HepG2 (cell line): ENCODE measurements around the gene BUB1B. TPM values are rescaled to one million over a fixed set of nuclear protein-coding genes. Genes with fewer than 3 reads are reported as not detected.

Experiments used
- MXI1 ChIP-seq: IDR thresholded peaks from 3 replicates; pipeline ENCODE4 v1.6.1; 2012; ENCODE audit warnings: low read depth, low read length, inconsistent platforms, borderline replicate concordance
- NPAS2 ChIP-seq: sonication (generic); formaldehyde crosslinking; IDR thresholded peaks from 2 replicates; pipeline ENCODE4 v1.8.0; 2022; ENCODE audit warnings: mild to moderate bottlenecking, missing genetic modification reagents, borderline replicate concordance
- RBFOX2 ChIP-seq: fragments of 200-400 bp; formaldehyde crosslinking; IDR thresholded peaks from 2 replicates; pipeline ENCODE4 v1.6.1; 2017; ENCODE audit warnings: low read depth, mild to moderate bottlenecking, low read length
- SOX13 ChIP-seq, 3 experiments: fragments of 450-650 bp in 1 of 3; sonication (generic) in 1 of 3; formaldehyde crosslinking in 1 of 3; IDR thresholded peaks in 2 of 3; conservative IDR thresholded peaks in 1 of 3; 2 replicates each; pipeline versions ENCODE4 v1.5.0 to v1.6.1; 2016 to 2020; ENCODE audit warnings: antibody characterized with exemption in 1 of 3, mild to moderate bottlenecking in 1 of 3, missing compliant biosample characterization in 1 of 3, missing genetic modification reagents in 1 of 3, moderate library complexity in 1 of 3
- ZNF138 ChIP-seq: sonication (generic); formaldehyde crosslinking; IDR thresholded peaks from 2 replicates; pipeline ENCODE4 v1.5.0; 2020; ENCODE audit warnings: mild to moderate bottlenecking, low read depth, missing genetic modification reagents
- ZNF292 ChIP-seq: sonication (generic); formaldehyde crosslinking; IDR thresholded peaks from 2 replicates; pipeline ENCODE4 v1.8.1; 2022; ENCODE audit warnings: mild to moderate bottlenecking, low read depth, missing genetic modification reagents, borderline replicate concordance
- polyA plus RNA-seq, 8 experiments: library from polyadenylated mRNA; depleted of rRNA in 3 of 8; stranded (reverse) in 7 of 8; unstranded in 1 of 8; fragments of >200 nt; fragmentation: Illumina TruSeq in 4 of 8; extraction: Trizol in 4 of 8; gene quantifications; 2 replicates each; pipeline versions ENCODE4 v1.2.1 to v1.2.3, GENCODE V29; 2011 to 2016; ENCODE audit warnings: low read depth in 4 of 8, missing spikeins in 1 of 8, mixed read lengths in 1 of 8; ENCODE audit not compliant: insufficient read depth in 1 of 8
- total RNA-seq, 5 experiments: library from RNA; depleted of rRNA; stranded (reverse); fragments of >200 nt; fragmentation: Illumina TruSeq; extraction: Trizol; gene quantifications; 2 replicates each; pipeline ENCODE4 v1.2.3, GENCODE V29; 2016; ENCODE audit warnings: low read depth in 1 of 5
- TF ChIP-seq, protein P1 (sequence below): sonication (generic); formaldehyde crosslinking; IDR thresholded peaks from 2 replicates; pipeline ENCODE4 v1.4.0; 2020; ENCODE audit warnings: missing genetic modification reagents, borderline replicate concordance
- TF ChIP-seq, protein P2 (sequence below): sonication (generic); formaldehyde crosslinking; IDR thresholded peaks from 2 replicates; pipeline ENCODE4 v1.9.0; 2022; ENCODE audit warnings: low read depth, missing genetic modification reagents
- TF ChIP-seq, protein P3 (sequence below): sonication (generic); formaldehyde crosslinking; IDR thresholded peaks from 2 replicates; pipeline ENCODE4 v1.4.0; 2020; ENCODE audit warnings: missing genetic modification reagents, borderline replicate concordance
- TF ChIP-seq, protein P4 (sequence below): sonication (generic); formaldehyde crosslinking; IDR thresholded peaks from 2 replicates; pipeline ENCODE4 v1.8.0; 2022; ENCODE audit warnings: missing genetic modification reagents, mild to moderate bottlenecking, inconsistent platforms, borderline replicate concordance
- TF ChIP-seq, protein P5 (sequence below): sonication (generic); formaldehyde crosslinking; IDR thresholded peaks from 2 replicates; pipeline ENCODE4 v1.4.0; 2020; ENCODE audit warnings: mild to moderate bottlenecking, low read depth, missing genetic modification reagents
- TF ChIP-seq, protein P6 (sequence below): sonication (generic); formaldehyde crosslinking; IDR thresholded peaks from 2 replicates; pipeline ENCODE4 v1.4.0; 2020; ENCODE audit warnings: mild to moderate bottlenecking, missing genetic modification reagents
- TF ChIP-seq, protein P7 (sequence below): sonication (generic); formaldehyde crosslinking; IDR thresholded peaks from 2 replicates; pipeline ENCODE4 v1.8.0; 2022; ENCODE audit warnings: mild to moderate bottlenecking, missing genetic modification reagents, moderate library complexity

The BUB1B gene
- total and polyA plus RNA-seq, 2 of the 13 experiments (the other 11 are each of a cell fraction or from before 2014, with no cell fraction given), result 26.2 to 63.5 TPM

DNA sequence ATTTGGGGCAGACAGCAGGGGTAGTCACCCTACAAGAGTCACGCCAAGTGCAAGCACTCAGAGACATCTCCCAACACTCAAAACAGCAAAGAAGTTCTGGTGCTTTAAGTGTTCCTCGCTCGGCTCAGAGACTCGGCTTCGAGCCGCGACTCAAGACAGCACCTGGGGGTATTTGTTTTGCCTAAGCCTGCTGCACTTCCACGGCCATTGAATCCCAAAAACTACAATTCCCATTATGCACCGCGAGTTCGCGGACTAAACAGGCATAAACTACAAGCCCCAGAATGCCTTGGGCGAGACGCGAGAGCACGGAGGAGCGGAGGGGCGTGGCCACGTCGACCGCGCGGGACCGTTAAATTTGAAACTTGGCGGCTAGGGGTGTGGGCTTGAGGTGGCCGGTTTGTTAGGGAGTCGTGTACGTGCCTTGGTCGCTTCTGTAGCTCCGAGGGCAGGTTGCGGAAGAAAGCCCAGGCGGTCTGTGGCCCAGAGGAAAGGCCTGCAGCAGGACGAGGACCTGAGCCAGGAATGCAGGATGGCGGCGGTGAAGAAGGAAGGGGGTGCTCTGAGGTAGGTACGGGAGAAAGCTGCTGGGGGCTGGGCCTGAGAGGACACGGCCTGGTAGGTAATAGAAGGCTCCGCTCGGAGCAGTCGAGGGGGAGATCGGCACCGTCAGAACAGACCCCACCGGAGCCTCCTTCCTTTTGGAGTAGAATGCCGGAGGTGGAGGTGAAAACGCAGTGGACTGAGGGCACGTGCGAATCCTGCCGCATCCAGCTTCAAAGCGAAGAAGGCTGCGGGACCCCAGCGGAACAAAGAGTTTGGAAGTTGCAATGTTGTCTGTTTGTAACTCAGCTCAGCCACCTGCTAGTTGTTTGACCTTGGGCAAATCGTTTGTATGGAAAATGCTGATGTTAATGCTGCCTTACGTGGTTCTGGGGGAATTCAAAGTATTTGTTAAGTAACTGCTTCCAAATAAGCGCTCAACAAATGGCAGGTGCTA lies at the start of gene BUB1B (continued):
- TF ChIP-seq, protein P1, sequence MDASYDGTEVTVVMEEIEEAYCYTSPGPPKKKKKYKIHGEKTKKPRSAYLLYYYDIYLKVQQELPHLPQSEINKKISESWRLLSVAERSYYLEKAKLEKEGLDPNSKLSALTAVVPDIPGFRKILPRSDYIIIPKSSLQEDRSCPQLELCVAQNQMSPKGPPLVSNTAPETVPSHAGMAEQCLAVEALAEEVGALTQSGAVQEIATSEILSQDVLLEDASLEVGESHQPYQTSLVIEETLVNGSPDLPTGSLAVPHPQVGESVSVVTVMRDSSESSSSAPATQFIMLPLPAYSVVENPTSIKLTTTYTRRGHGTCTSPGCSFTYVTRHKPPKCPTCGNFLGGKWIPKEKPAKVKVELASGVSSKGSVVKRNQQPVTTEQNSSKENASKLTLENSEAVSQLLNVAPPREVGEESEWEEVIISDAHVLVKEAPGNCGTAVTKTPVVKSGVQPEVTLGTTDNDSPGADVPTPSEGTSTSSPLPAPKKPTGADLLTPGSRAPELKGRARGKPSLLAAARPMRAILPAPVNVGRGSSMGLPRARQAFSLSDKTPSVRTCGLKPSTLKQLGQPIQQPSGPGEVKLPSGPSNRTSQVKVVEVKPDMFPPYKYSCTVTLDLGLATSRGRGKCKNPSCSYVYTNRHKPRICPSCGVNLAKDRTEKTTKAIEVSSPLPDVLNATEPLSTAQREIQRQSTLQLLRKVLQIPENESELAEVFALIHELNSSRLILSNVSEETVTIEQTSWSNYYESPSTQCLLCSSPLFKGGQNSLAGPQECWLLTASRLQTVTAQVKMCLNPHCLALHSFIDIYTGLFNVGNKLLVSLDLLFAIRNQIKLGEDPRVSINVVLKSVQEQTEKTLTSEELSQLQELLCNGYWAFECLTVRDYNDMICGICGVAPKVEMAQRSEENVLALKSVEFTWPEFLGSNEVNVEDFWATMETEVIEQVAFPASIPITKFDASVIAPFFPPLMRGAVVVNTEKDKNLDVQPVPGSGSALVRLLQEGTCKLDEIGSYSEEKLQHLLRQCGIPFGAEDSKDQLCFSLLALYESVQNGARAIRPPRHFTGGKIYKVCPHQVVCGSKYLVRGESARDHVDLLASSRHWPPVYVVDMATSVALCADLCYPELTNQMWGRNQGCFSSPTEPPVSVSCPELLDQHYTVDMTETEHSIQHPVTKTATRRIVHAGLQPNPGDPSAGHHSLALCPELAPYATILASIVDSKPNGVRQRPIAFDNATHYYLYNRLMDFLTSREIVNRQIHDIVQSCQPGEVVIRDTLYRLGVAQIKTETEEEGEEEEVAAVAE, result peak; percentile 63; the same call in 1 of the 2 replicates
- TF ChIP-seq, protein P2, sequence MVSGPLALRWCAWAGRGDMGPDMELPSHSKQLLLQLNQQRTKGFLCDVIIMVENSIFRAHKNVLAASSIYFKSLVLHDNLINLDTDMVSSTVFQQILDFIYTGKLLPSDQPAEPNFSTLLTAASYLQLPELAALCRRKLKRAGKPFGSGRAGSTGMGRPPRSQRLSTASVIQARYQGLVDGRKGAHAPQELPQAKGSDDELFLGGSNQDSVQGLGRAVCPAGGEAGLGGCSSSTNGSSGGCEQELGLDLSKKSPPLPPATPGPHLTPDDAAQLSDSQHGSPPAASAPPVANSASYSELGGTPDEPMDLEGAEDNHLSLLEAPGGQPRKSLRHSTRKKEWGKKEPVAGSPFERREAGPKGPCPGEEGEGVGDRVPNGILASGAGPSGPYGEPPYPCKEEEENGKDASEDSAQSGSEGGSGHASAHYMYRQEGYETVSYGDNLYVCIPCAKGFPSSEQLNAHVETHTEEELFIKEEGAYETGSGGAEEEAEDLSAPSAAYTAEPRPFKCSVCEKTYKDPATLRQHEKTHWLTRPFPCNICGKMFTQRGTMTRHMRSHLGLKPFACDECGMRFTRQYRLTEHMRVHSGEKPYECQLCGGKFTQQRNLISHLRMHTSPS (CRISPR knock-in tag), result no peak
- TF ChIP-seq ZNF138 (0 out of 2 replicates have a peak, but pooled peaks have one; percentile 8), RBFOX2 (peak; percentile 61; the same call in 1 of the 2 replicates), MXI1 (peak; percentile 98), NPAS2 (CRISPR knock-in tag) (no peak), ZNF292 (no peak), SOX13 (IDR thresholded peaks at IDR 0.05) (no peak), SOX13 (CRISPR knock-in tag; conservative IDR thresholded peaks at IDR 0.05 in 1 of 2, IDR thresholded peaks at IDR 0.05 in 1 of 2) (peak in 1 of 2 experiments; percentile 48; a peak in 2 of 4 replicates)
- TF ChIP-seq, protein P3, sequence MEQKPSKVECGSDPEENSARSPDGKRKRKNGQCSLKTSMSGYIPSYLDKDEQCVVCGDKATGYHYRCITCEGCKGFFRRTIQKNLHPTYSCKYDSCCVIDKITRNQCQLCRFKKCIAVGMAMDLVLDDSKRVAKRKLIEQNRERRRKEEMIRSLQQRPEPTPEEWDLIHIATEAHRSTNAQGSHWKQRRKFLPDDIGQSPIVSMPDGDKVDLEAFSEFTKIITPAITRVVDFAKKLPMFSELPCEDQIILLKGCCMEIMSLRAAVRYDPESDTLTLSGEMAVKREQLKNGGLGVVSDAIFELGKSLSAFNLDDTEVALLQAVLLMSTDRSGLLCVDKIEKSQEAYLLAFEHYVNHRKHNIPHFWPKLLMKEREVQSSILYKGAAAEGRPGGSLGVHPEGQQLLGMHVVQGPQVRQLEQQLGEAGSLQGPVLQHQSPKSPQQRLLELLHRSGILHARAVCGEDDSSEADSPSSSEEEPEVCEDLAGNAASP (CRISPR knock-in tag), result no peak
- TF ChIP-seq, protein P4, sequence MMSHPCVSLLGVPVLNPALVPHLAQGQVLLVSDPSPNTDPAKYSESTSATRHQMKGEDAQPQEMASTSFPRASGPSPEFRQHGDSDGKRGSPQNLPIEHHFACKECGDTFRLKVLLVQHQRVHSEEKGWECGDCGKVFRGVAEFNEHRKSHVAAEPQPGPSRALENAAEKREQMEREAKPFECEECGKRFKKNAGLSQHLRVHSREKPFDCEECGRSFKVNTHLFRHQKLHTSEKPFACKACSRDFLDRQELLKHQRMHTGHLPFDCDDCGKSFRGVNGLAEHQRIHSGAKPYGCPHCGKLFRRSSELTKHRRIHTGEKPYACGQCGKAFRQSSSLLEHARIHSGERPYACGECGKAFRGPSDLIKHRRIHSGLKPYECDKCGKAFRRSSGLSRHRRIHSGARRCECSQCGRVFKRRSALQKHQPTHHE (CRISPR knock-in tag), result 0 out of 2 replicates have a peak, but pooled peaks have one; percentile 24
- TF ChIP-seq, protein P5, sequence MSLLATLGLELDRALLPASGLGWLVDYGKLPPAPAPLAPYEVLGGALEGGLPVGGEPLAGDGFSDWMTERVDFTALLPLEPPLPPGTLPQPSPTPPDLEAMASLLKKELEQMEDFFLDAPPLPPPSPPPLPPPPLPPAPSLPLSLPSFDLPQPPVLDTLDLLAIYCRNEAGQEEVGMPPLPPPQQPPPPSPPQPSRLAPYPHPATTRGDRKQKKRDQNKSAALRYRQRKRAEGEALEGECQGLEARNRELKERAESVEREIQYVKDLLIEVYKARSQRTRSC (CRISPR knock-in tag), result no peak
- TF ChIP-seq, protein P6, sequence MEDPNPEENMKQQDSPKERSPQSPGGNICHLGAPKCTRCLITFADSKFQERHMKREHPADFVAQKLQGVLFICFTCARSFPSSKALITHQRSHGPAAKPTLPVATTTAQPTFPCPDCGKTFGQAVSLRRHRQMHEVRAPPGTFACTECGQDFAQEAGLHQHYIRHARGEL (CRISPR knock-in tag), result no peak
- TF ChIP-seq, protein P7, sequence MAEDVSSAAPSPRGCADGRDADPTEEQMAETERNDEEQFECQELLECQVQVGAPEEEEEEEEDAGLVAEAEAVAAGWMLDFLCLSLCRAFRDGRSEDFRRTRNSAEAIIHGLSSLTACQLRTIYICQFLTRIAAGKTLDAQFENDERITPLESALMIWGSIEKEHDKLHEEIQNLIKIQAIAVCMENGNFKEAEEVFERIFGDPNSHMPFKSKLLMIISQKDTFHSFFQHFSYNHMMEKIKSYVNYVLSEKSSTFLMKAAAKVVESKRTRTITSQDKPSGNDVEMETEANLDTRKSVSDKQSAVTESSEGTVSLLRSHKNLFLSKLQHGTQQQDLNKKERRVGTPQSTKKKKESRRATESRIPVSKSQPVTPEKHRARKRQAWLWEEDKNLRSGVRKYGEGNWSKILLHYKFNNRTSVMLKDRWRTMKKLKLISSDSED, result no peak
